ENCODE results near the gene GPR65. TPM values are rescaled to one million over a fixed set of nuclear protein-coding genes. Genes with fewer than 3 reads are reported as not detected.

Gene GPR65
- polyA plus RNA-seq, 1 of the 3 experiments (the other 2 are of a cell fraction), result under 0.01 TPM

GRCh38 chr14:88049266-88049665 is 44.3 kb downstream of the GPR65 start (continued):
- TF ChIP-seq ZBTB33 (IDR thresholded peaks at IDR 0.05; ENCODE audit: borderline replicate concordance, low read depth), result no peak
- no peak for TF ChIP-seq REST (IDR thresholded peaks at IDR 0.05; ENCODE audit: low read depth, low read length)
- no peak for TF ChIP-seq SMC3 (IDR thresholded peaks at IDR 0.05; ENCODE audit: low read depth, low read length)
- no peak for TF ChIP-seq YY1 (IDR thresholded peaks at IDR 0.05; ENCODE audit: low read depth)
- TF ChIP-seq RCOR1 (IDR thresholded peaks at IDR 0.05; ENCODE audit: low read length), result no peak
- no peak for TF ChIP-seq TEAD4 (IDR thresholded peaks at IDR 0.05; ENCODE audit: borderline replicate concordance, insufficient read depth)

GRCh38 chr14:88049936-88050335 is 45.0 kb downstream of the GPR65 start:
- H3K27me3 ChIP-seq (ENCODE audit: insufficient read depth), result no peaks in the 10 kb centered on the region
- ChIA-PET POLR2A (no interaction called here), CTCF (no interaction called here)
- no peaks in the 10 kb centered on the region for H3K9me3 ChIP-seq
- H4K20me1 ChIP-seq (ENCODE audit: insufficient read depth), result no peaks in the 10 kb centered on the region
- no peak overlapping the region for H3K9ac ChIP-seq
- H3K27ac ChIP-seq (ENCODE audit: low read depth in 2 of 2, low read length in 1 of 2), result no peak overlapping the region
- H3K36me3 ChIP-seq (replicated peaks in 1 of 2; ENCODE audit: control insufficient read depth in 1 of 2, insufficient read depth in 2 of 2, low read length in 1 of 2), result no peaks in the 10 kb centered on the region
- H3K9me2 ChIP-seq, result no peaks in the 10 kb centered on the region
- 7% methylated on average over 2 of the region's 2 CpGs for WGBS (ENCODE audit: low lambda C conversion rate)
- H2AFZ ChIP-seq (ENCODE audit: low read depth), result no peak overlapping the region
- no peak overlapping the region for H3K4me2 ChIP-seq
- H3K4me1 ChIP-seq (ENCODE audit: control insufficient read depth in 1 of 2, insufficient read depth in 2 of 2, low read depth in 1 of 2, low read length in 1 of 2), result no peaks in the 10 kb centered on the region
- no peaks in the 10 kb centered on the region for H3F3A ChIP-seq (replicated peaks; ENCODE audit: insufficient read depth)
- H3K79me2 ChIP-seq (ENCODE audit: insufficient read depth), result no peaks in the 10 kb centered on the region
- no peak for DNase-seq
- no peak overlapping the region for H3K4me3 ChIP-seq (ENCODE audit: low read depth in 2 of 2, low read length in 1 of 2)
- TF ChIP-seq SMC3 (IDR thresholded peaks at IDR 0.05; ENCODE audit: low read depth, low read length) (no peak), TEAD4 (IDR thresholded peaks at IDR 0.05; ENCODE audit: borderline replicate concordance, insufficient read depth) (no peak), FOSL2 (IDR thresholded peaks at IDR 0.05; ENCODE audit: borderline replicate concordance, low read depth) (no peak), JUND (IDR thresholded peaks at IDR 0.05) (no peak), RAD21 (IDR thresholded peaks at IDR 0.05; ENCODE audit: low read length) (no peak), ZBTB33 (IDR thresholded peaks at IDR 0.05; ENCODE audit: borderline replicate concordance, low read depth) (no peak), RFX5 (IDR thresholded peaks at IDR 0.05; ENCODE audit: low read length) (no peak), RXRA (IDR thresholded peaks at IDR 0.05; ENCODE audit: borderline replicate concordance, low read depth) (no peak), REST (IDR thresholded peaks at IDR 0.05; ENCODE audit: low read depth, low read length) (no peak), RCOR1 (IDR thresholded peaks at IDR 0.05; ENCODE audit: low read length) (no peak), YY1 (IDR thresholded peaks at IDR 0.05; ENCODE audit: low read depth) (no peak), POLR2AphosphoS5 (IDR thresholded peaks at IDR 0.05; ENCODE audit: low read depth, low read length) (no peak), MXI1 (IDR thresholded peaks at IDR 0.05; ENCODE audit: low read depth, low read length) (no peak), MAX (IDR thresholded peaks at IDR 0.05; ENCODE audit: low read depth) (no peak), PBX3 (IDR thresholded peaks at IDR 0.05) (no peak), EP300 (IDR thresholded peaks at IDR 0.05; ENCODE audit: borderline replicate concordance in 1 of 2, low read depth in 1 of 2, low read length in 1 of 2) (no peak)
